Smooth muscle cell (in vitro differentiated cells): Measurements from ENCODE around the gene TRPM7. TPM values are rescaled to one million over a fixed set of nuclear protein-coding genes. Genes with fewer than 3 reads are reported as not detected.

Experiments used
- DNase-seq: peaks from one replicate; lab custom pipeline; 2025; ENCODE audit not compliant: unreplicated experiment; lab: John Stamatoyannopoulos, UW
- H2AFZ ChIP-seq: fragments of 200-600 bp; sonication (generic); 2 replicates; pipeline ENCODE4 v1.6.0; 2016; ENCODE audit warnings: antibody characterized with exemption, low read depth, mild to moderate bottlenecking
- H3F3A ChIP-seq: fragments of 200-600 bp; sonication (generic); 2 replicates; pipeline ENCODE4 v1.6.0; 2017; ENCODE audit warnings: antibody characterized with exemption, low read depth
- H3K27ac ChIP-seq: fragments of 200-600 bp; sonication (generic); 2 replicates; pipeline ENCODE4 v1.5.1; 2016; ENCODE audit warnings: low read depth, mild to moderate bottlenecking
- H3K27me3 ChIP-seq: fragments of 200-600 bp; sonication (generic); 2 replicates; pipeline ENCODE4 v1.6.1; 2016; ENCODE audit warnings: low read depth, mild to moderate bottlenecking
- H3K36me3 ChIP-seq: fragments of 200-600 bp; sonication (generic); 2 replicates; pipeline ENCODE4 v1.5.1; 2016; ENCODE audit warnings: low read depth
- H3K4me1 ChIP-seq: fragments of 200-600 bp; sonication (generic); 2 replicates; pipeline ENCODE4 v1.5.1; 2016; ENCODE audit warnings: low read depth
- H3K4me2 ChIP-seq: fragments of 200-600 bp; sonication (generic); 2 replicates; pipeline ENCODE4 v1.6.0; 2016; ENCODE audit warnings: mild to moderate bottlenecking
- H3K4me3 ChIP-seq: fragments of 200-600 bp; sonication (generic); 2 replicates; pipeline ENCODE4 v1.5.1; 2016; ENCODE audit warnings: mild to moderate bottlenecking
- H3K79me2 ChIP-seq: fragments of 200-600 bp; sonication (generic); 2 replicates; pipeline ENCODE4 v1.6.0; 2016; ENCODE audit warnings: low read depth, mild to moderate bottlenecking
- H3K9ac ChIP-seq: fragments of 200-600 bp; sonication (generic); 2 replicates; pipeline ENCODE4 v1.6.0; 2016; ENCODE audit warnings: low read depth
- H3K9me3 ChIP-seq: fragments of 200-600 bp; sonication (generic); replicated peaks from 2 replicates; pipeline ENCODE4 v1.5.1; 2016; ENCODE audit warnings: low read depth
- H4K20me1 ChIP-seq: fragments of 200-600 bp; sonication (generic); 2 replicates; pipeline ENCODE4 v1.6.0; 2016; ENCODE audit warnings: low read depth
- CTCF ChIP-seq: fragments of 200-600 bp; sonication (generic); IDR thresholded peaks from 2 replicates; pipeline ENCODE4 v1.5.1; 2017; ENCODE audit warnings: borderline replicate concordance, mild to moderate bottlenecking, antibody characterized with exemption; ENCODE audit not compliant: insufficient read depth, poor library complexity, severe bottlenecking
- WGBS: methylation state at CpG from one replicate; pipeline ENCODE4 v1.1.7; 2016; ENCODE audit warnings: low lambda C conversion rate; 5-methylcytosine and 5-hydroxymethylcytosine counted together
- polyA plus RNA-seq: library from polyadenylated mRNA; unstranded; fragments of >200 nt; fragmentation: Nextera tagmentation; extraction: Ambion mirVana; gene quantifications from 2 replicates; pipeline ENCODE4 v1.2.1, GENCODE V29; 2016
- total RNA-seq: library from RNA; depleted of rRNA; stranded (reverse); fragments of >200 nt; gene quantifications from 2 replicates; pipeline ENCODE4 v1.2.3, GENCODE V29; 2014

TRPM7 gene
- total and polyA plus RNA-seq, 2 experiments from 2014 or later, result 5.6 to 28.2 TPM

- WGBS, result 65% methylated on average over 10 of the region's 10 CpGs
- peak overlapping the region; percentile 66 for H3K9ac ChIP-seq
- H3K4me1 ChIP-seq, result peaks cover 6% of the 10 kb centered on the region
- H2AFZ ChIP-seq, result peak overlapping the region; percentile 56
- H3K4me2 ChIP-seq, result peak overlapping the region; percentile 88
- H3K27ac ChIP-seq, result peak overlapping the region; percentile 87
- no peaks in the 10 kb centered on the region for H3K9me3 ChIP-seq
- H3F3A ChIP-seq, result no peaks in the 10 kb centered on the region
- peak overlapping the region; percentile 79 for H3K4me3 ChIP-seq
- DNase-seq, result no peak
- TF ChIP-seq CTCF, result no peak
- H3K36me3 ChIP-seq, result no peaks in the 10 kb centered on the region
- no peaks in the 10 kb centered on the region for H3K27me3 ChIP-seq
- H4K20me1 ChIP-seq, result peaks cover 34% of the 10 kb centered on the region
- H3K79me2 ChIP-seq, result peaks cover 36% of the 10 kb centered on the region
Observed at GRCh38 chr15:50687302-50687902, 805 bp upstream of the TRPM7 start.

GRCh38 chr15:50685976-50686468 lies 575 bp downstream of the TRPM7 start:
- Histone ChIP-seq H3K4me2 (peak overlapping the region; percentile 88), H3K79me2 (peaks cover 50% of the 10 kb centered on the region)
- WGBS, result under 1% methylated on average over 27 of the region's 30 CpGs

GRCh38 chr15:50685191-50685975 lies 1.2 kb downstream of the TRPM7 start:
- no peaks in the 10 kb centered on the region for H3K36me3 ChIP-seq
- no peak for TF ChIP-seq CTCF
- no peak overlapping the region for H2AFZ ChIP-seq
- H3K4me1 ChIP-seq, result peaks cover 6% of the 10 kb centered on the region
- H3K4me2 ChIP-seq, result peak overlapping the region; percentile 88
- peaks cover 56% of the 10 kb centered on the region for H3K79me2 ChIP-seq
- H3K4me3 ChIP-seq, result peak overlapping the region; percentile 79
- no peak overlapping the region for H3K27ac ChIP-seq
- H4K20me1 ChIP-seq, result peaks cover 54% of the 10 kb centered on the region
- no peaks in the 10 kb centered on the region for H3K27me3 ChIP-seq
- H3K9me3 ChIP-seq, result no peaks in the 10 kb centered on the region
- WGBS, result 34% methylated on average over 22 of the region's 22 CpGs
- H3F3A ChIP-seq, result no peaks in the 10 kb centered on the region
- H3K9ac ChIP-seq, result peak overlapping the region; percentile 80
- DNase-seq, result no peak

More at GRCh38 chr15:50685976-50686468, 575 bp downstream of the TRPM7 start:
- DNase-seq, result no peak
- Histone ChIP-seq H3F3A (no peaks in the 10 kb centered on the region), H3K27me3 (no peaks in the 10 kb centered on the region), H3K9me3 (no peaks in the 10 kb centered on the region), H3K27ac (peak overlapping the region; percentile 87), H3K4me1 (peaks cover 6% of the 10 kb centered on the region), H2AFZ (peak overlapping the region; percentile 98), H4K20me1 (peaks cover 47% of the 10 kb centered on the region), H3K4me3 (peak overlapping the region; percentile 79), H3K36me3 (no peaks in the 10 kb centered on the region), H3K9ac (peak overlapping the region; percentile 80)
- no peak for TF ChIP-seq CTCF
